Renal pelvis (tissue), 4 donors: ENCODE results near the gene OR6A2. TPM values are rescaled to one million over a fixed set of nuclear protein-coding genes. Genes with fewer than 3 reads are reported as not detected.

ENCODE experiments used
- DNase-seq: peaks from one replicate; pipeline ENCODE4 v3.0.0-alpha.2; 2013
- polyA plus RNA-seq, 3 donors: library from polyadenylated mRNA; unstranded; fragments of 120-200 nt; gene quantifications; one replicate each; pipeline ENCODE4 v1.2.1, GENCODE V29; 2013; ENCODE audit not compliant: insufficient read length in 3 of 3

The OR6A2 gene
- polyA plus RNA-seq, 3 donors = not detected

GRCh38 chr11:6757373-6757967 lies 42.0 kb downstream of the OR6A2 start:
- DNase-seq = peak; percentile 48

GRCh38 chr11:6755953-6756347 lies 43.5 kb downstream of the OR6A2 start:
- no peak for DNase-seq

GRCh38 chr11:6755303-6755952 lies 44.1 kb downstream of the OR6A2 start:
- peak; percentile 38 for DNase-seq

GRCh38 chr11:6747097-6747668 lies 52.3 kb downstream of the OR6A2 start:
- DNase-seq = no peak

GRCh38 chr11:6746626-6747025 lies 52.9 kb downstream of the OR6A2 start:
- no peak for DNase-seq

- DNase-seq = no peak
These were observed 53.3 kb downstream of the OR6A2 start for GRCh38 chr11:6746086-6746618.

- DNase-seq = no peak
These were observed 53.9 kb downstream of the OR6A2 start for GRCh38 chr11:6745465-6746015.

- no peak for DNase-seq
These were observed 54.5 kb downstream of the OR6A2 start for GRCh38 chr11:6745018-6745417.

GRCh38 chr11:6742260-6742659 lies 57.2 kb downstream of the OR6A2 start:
- no peak for DNase-seq

Other genes with a start within 250 kb of the OR6A2 start
- gene RRP8, start 196.1 kb downstream of the OR6A2 start, polyA plus RNA-seq = 10 to 100 TPM; 17.5 to 29.9 (median 22.0) TPM
- 100 to 1,000 TPM; 159 to 167 (median 159) TPM for gene ILK, start 195.9 kb downstream of the OR6A2 start, polyA plus RNA-seq
- gene TAF10, start 187.5 kb downstream of the OR6A2 start, polyA plus RNA-seq = 10 to 100 TPM; 68.8 to 96.0 (median 81.3) TPM
- 100 to 1,000 TPM; 112 to 123 (median 120) TPM for gene TPP1, start 180.3 kb downstream of the OR6A2 start, polyA plus RNA-seq
- gene DCHS1, start 143.9 kb downstream of the OR6A2 start, polyA plus RNA-seq = 10 to 100 TPM; 30.7 to 41.7 (median 40.5) TPM
- gene MRPL17, start 116.3 kb downstream of the OR6A2 start, polyA plus RNA-seq = 10 to 100 TPM; 68.0 to 88.5 (median 79.3) TPM
- under 1 TPM in 2 of 3 donors, not detected in 1; 0.07 to 0.08 TPM for gene OR2AG2, start 27.7 kb downstream of the OR6A2 start, polyA plus RNA-seq
- gene OR2AG1, start 16.7 kb downstream of the OR6A2 start, polyA plus RNA-seq = under 1 TPM in 2 of 3 donors, not detected in 1; 0.01 to 0.09 TPM
- gene OR10A5, start 46.0 kb upstream of the OR6A2 start, polyA plus RNA-seq = not detected
- gene OR10A2, start 63.4 kb upstream of the OR6A2 start, polyA plus RNA-seq = under 1 TPM in 2 of 3 donors, not detected in 1; 0.05 to 0.09 TPM
- gene OR10A4, start 76.9 kb upstream of the OR6A2 start, polyA plus RNA-seq = not detected
- not detected for gene OR2D2, start 92.8 kb upstream of the OR6A2 start, polyA plus RNA-seq
- not detected for gene OR2D3, start 121.3 kb upstream of the OR6A2 start, polyA plus RNA-seq
- 1 to 10 TPM; 2.9 to 4.4 (median 3.0) TPM for gene ZNF215, start 126.7 kb upstream of the OR6A2 start, polyA plus RNA-seq
- 10 to 100 TPM; 11.5 to 12.6 (median 11.9) TPM for gene ZNF214, start 220.7 kb upstream of the OR6A2 start, polyA plus RNA-seq
- under 1 TPM; 0.56 to 0.99 (median 0.77) TPM for gene NLRP14, start 220.8 kb upstream of the OR6A2 start, polyA plus RNA-seq